Neural cell (in vitro differentiated cells): ENCODE results near the gene NDUFS5. TPM values are rescaled to one million over a fixed set of nuclear protein-coding genes. Genes with fewer than 3 reads are reported as not detected.

Experiments used
- H2AFZ ChIP-seq: fragments of 200-600, 300-800 bp; sonication (generic), shearing (Covaris generic); 2 replicates; pipeline ENCODE4 v1.6.0; 2014; ENCODE audit warnings: low read depth, mild to moderate bottlenecking, antibody characterized with exemption, low read length, moderate library complexity
- H3F3A ChIP-seq: fragments of 200-600 bp; shearing (Covaris generic); 2 replicates; pipeline ENCODE4 v1.6.1; 2016; ENCODE audit warnings: mild to moderate bottlenecking, moderate library complexity, mixed read lengths, antibody characterized with exemption, low read length; ENCODE audit not compliant: insufficient read depth, poor library complexity, severe bottlenecking
- H3K27ac ChIP-seq: fragments of 200-600, 300-800 bp; sonication (generic), shearing (Covaris generic); 2 replicates; pipeline ENCODE4 v1.5.1; 2014; ENCODE audit warnings: mild to moderate bottlenecking, low read length, moderate library complexity
- H3K27me3 ChIP-seq: fragments of 300-800, 200-600 bp; sonication (generic), shearing (Covaris generic); 2 replicates; pipeline ENCODE4 v1.6.0; 2014; ENCODE audit warnings: mild to moderate bottlenecking, low read depth, low read length, moderate library complexity; ENCODE audit not compliant: insufficient read depth
- H3K36me3 ChIP-seq: fragments of 300-800, 200-600 bp; sonication (generic), shearing (Covaris generic); 2 replicates; pipeline ENCODE4 v1.5.1; 2014; ENCODE audit warnings: mild to moderate bottlenecking, antibody characterized with exemption, low read length, moderate library complexity; ENCODE audit not compliant: insufficient read depth
- H3K4me2 ChIP-seq: fragments of 300-800, 200-600 bp; sonication (generic), shearing (Covaris generic); 2 replicates; pipeline ENCODE4 v1.6.0; 2014; ENCODE audit warnings: mild to moderate bottlenecking, low read length
- H3K4me3 ChIP-seq: fragments of 300-800, 200-600 bp; sonication (generic), shearing (Covaris generic); 2 replicates; pipeline ENCODE4 v1.5.1; 2014; ENCODE audit warnings: mild to moderate bottlenecking, low read length, moderate library complexity
- H3K79me2 ChIP-seq: fragments of 200-600 bp; shearing (Covaris generic); replicated peaks from 2 replicates; pipeline ENCODE4 v1.6.0; 2014; ENCODE audit warnings: mild to moderate bottlenecking, low read length, moderate library complexity; ENCODE audit not compliant: insufficient read depth
- H3K9ac ChIP-seq: fragments of 300-800, 200-600 bp; sonication (generic), shearing (Covaris generic); 2 replicates; pipeline ENCODE4 v1.6.1; 2016; ENCODE audit warnings: mild to moderate bottlenecking, low read length, mixed read lengths
- H3K9me2 ChIP-seq: fragments of 200-600 bp; shearing (Covaris generic); 2 replicates; pipeline ENCODE4 v1.6.1; 2016; ENCODE audit warnings: mild to moderate bottlenecking, low read length, mixed read lengths; ENCODE audit not compliant: insufficient read depth
- H3K9me3 ChIP-seq: fragments of 200-600, 300-800 bp; sonication (generic), shearing (Covaris generic); 2 replicates; pipeline ENCODE4 v1.6.1; 2016; ENCODE audit warnings: mild to moderate bottlenecking, mixed run types, low read length, moderate library complexity, mixed read lengths
- H4K20me1 ChIP-seq: fragments of 200-600 bp; shearing (Covaris generic); 2 replicates; pipeline ENCODE4 v1.6.1; 2016; ENCODE audit warnings: mild to moderate bottlenecking, mixed run types; ENCODE audit not compliant: insufficient read depth
- EP300 ChIP-seq: fragments of 450-650 bp; conservative IDR thresholded peaks from 2 replicates; pipeline ENCODE4 v1.6.1; 2014; ENCODE audit warnings: antibody characterized with exemption, mild to moderate bottlenecking, moderate library complexity; ENCODE audit not compliant: poor library complexity, severe bottlenecking
- EZH2 ChIP-seq: fragments of 200-600, 300-800 bp; shearing (Covaris generic), sonication (generic); IDR thresholded peaks from 2 replicates; pipeline ENCODE4 v1.6.1; 2014; ENCODE audit warnings: antibody characterized with exemption, low read length, borderline replicate concordance, mild to moderate bottlenecking; ENCODE audit not compliant: insufficient read depth, poor library complexity, severe bottlenecking
- MXI1 ChIP-seq: fragments of 450-650 bp; conservative IDR thresholded peaks from 2 replicates; pipeline ENCODE4 v1.6.1; 2014; ENCODE audit warnings: antibody characterized with exemption, mild to moderate bottlenecking; ENCODE audit not compliant: poor library complexity, severe bottlenecking
- POLR2AphosphoS5 ChIP-seq: IDR thresholded peaks from 2 replicates; pipeline ENCODE4 v1.6.1; 2012
- RAD21 ChIP-seq: fragments of 450-650 bp; conservative IDR thresholded peaks from 2 replicates; pipeline ENCODE4 v1.6.1; 2014; ENCODE audit warnings: antibody characterized with exemption, mild to moderate bottlenecking, moderate library complexity
- REST ChIP-seq: IDR thresholded peaks from 2 replicates; pipeline ENCODE4 v1.6.1; 2012; ENCODE audit warnings: borderline replicate concordance
- SMC3 ChIP-seq: fragments of 450-650 bp; conservative IDR thresholded peaks from 2 replicates; pipeline ENCODE4 v1.6.1; 2014; ENCODE audit warnings: antibody characterized with exemption, mild to moderate bottlenecking, moderate library complexity; ENCODE audit not compliant: poor library complexity
- TAF1 ChIP-seq: IDR thresholded peaks from 2 replicates; pipeline ENCODE4 v1.6.1; 2012; ENCODE audit warnings: low read depth
- polyA plus RNA-seq: library from polyadenylated mRNA; depleted of rRNA; stranded (reverse); fragments of >200 nt; gene quantifications from 2 replicates; pipeline ENCODE4 v1.2.3, GENCODE V29; 2014
- TF ChIP-seq, protein P1 (sequence below): fragments of 450-650 bp; IDR thresholded peaks from 2 replicates; pipeline ENCODE4 v1.5.1; 2014; ENCODE audit warnings: antibody characterized with exemption, mild to moderate bottlenecking, moderate library complexity; ENCODE audit not compliant: poor library complexity, severe bottlenecking

The NDUFS5 gene
- polyA plus RNA-seq, 1 donor from 2014 or later: 1,398 TPM

GRCh38 chr1:39021426-39021825 is 4.7 kb upstream of the NDUFS5 start:
- Histone ChIP-seq H3K36me3 (no peaks in the 10 kb centered on the region), H3F3A (no peaks in the 10 kb centered on the region), H3K9me3 (no peaks in the 10 kb centered on the region), H3K4me2 (no peak overlapping the region), H3K27me3 (no peaks in the 10 kb centered on the region), H3K9ac (no peak overlapping the region), H2AFZ (no peak overlapping the region), H3K27ac (no peak overlapping the region), H3K79me2 (peaks cover 7% of the 10 kb centered on the region), H3K4me3 (no peak overlapping the region), H4K20me1 (no peaks in the 10 kb centered on the region), H3K9me2 (no peaks in the 10 kb centered on the region)
- no peak for TF ChIP-seq REST
- TF ChIP-seq RAD21: no peak

DNA sequence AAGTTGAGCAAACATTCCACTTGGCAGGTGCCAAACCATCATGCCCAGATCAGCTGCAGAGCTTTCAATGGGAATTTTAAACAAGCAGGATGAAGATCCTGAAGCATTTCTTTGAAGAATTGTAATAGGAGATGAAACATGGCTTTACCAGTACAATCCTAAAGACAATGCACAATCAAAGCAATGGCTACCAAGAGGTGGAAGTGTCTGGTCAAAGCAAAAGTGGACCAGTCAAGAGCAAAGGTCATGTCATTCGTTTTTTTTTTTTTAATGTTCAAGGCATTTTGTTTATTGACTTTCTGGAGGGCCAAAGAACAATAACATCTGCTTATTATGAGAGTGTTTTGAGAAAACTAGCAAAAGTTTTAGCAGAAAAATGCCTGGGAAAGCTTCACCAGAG is 3.0 kb upstream of the NDUFS5 start:
- Histone ChIP-seq H4K20me1 (no peaks in the 10 kb centered on the region), H3K9ac (no peak overlapping the region), H3K79me2 (peaks cover 19% of the 10 kb centered on the region), H2AFZ (no peak overlapping the region), H3K9me2 (no peaks in the 10 kb centered on the region), H3K36me3 (no peaks in the 10 kb centered on the region), H3F3A (no peaks in the 10 kb centered on the region), H3K4me2 (no peak overlapping the region), H3K27ac (no peak overlapping the region), H3K9me3 (no peaks in the 10 kb centered on the region), H3K27me3 (no peaks in the 10 kb centered on the region), H3K4me3 (no peak overlapping the region)
- TF ChIP-seq SMC3: no peak
- no peak for TF ChIP-seq EZH2
- TF ChIP-seq, protein P1, sequence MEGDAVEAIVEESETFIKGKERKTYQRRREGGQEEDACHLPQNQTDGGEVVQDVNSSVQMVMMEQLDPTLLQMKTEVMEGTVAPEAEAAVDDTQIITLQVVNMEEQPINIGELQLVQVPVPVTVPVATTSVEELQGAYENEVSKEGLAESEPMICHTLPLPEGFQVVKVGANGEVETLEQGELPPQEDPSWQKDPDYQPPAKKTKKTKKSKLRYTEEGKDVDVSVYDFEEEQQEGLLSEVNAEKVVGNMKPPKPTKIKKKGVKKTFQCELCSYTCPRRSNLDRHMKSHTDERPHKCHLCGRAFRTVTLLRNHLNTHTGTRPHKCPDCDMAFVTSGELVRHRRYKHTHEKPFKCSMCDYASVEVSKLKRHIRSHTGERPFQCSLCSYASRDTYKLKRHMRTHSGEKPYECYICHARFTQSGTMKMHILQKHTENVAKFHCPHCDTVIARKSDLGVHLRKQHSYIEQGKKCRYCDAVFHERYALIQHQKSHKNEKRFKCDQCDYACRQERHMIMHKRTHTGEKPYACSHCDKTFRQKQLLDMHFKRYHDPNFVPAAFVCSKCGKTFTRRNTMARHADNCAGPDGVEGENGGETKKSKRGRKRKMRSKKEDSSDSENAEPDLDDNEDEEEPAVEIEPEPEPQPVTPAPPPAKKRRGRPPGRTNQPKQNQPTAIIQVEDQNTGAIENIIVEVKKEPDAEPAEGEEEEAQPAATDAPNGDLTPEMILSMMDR: no peak
- TF ChIP-seq EP300: no peak
- TF ChIP-seq TAF1: no peak
- TF ChIP-seq POLR2AphosphoS5: no peak
- TF ChIP-seq RAD21: no peak
- TF ChIP-seq REST: no peak
- TF ChIP-seq MXI1: no peak
